HepG2 (cell line): ENCODE measurements around the gene ARHGAP9. TPM values are rescaled to one million over a fixed set of nuclear protein-coding genes. Genes with fewer than 3 reads are reported as not detected.
A peak's percentile ranks its signal among the peaks of the same experiment; 100 is the strongest.

Experiments
- AHDC1 ChIP-seq: sonication (generic); formaldehyde crosslinking; IDR thresholded peaks from 2 replicates; pipeline ENCODE4 v1.5.1; 2020; ENCODE audit warnings: mild to moderate bottlenecking, missing genetic modification reagents, borderline replicate concordance
- BCLAF1 ChIP-seq: fragments of 450-650 bp; IDR thresholded peaks from 2 replicates; pipeline ENCODE4 v1.6.1; 2017; ENCODE audit warnings: mild to moderate bottlenecking
- BHLHE40 ChIP-seq: IDR thresholded peaks from 2 replicates; pipeline ENCODE4 v1.6.1; 2011; ENCODE audit warnings: low read length, improper control_type of control experiment
- DMAP1 ChIP-seq: IDR thresholded peaks from 2 replicates; pipeline ENCODE4 v1.6.1; 2016
- FOXO4 ChIP-seq: sonication (generic); formaldehyde crosslinking; conservative IDR thresholded peaks from 2 replicates; pipeline ENCODE4 v1.8.1; 2023; ENCODE audit warnings: missing genetic modification reagents
- KLF15 ChIP-seq: sonication (generic); formaldehyde crosslinking; IDR thresholded peaks from 2 replicates; pipeline ENCODE4 v1.8.1; 2023; ENCODE audit warnings: borderline replicate concordance, mild to moderate bottlenecking, inconsistent platforms, missing genetic modification reagents, mixed read lengths
- RAD51 ChIP-seq: fragments of 450-650 bp; IDR thresholded peaks from 2 replicates; pipeline ENCODE4 v1.6.1; 2016; ENCODE audit warnings: borderline replicate concordance
- TIGD3 ChIP-seq: sonication (generic); formaldehyde crosslinking; IDR thresholded peaks from 2 replicates; pipeline ENCODE4 v1.5.1; 2020; ENCODE audit warnings: mild to moderate bottlenecking, missing genetic modification reagents, borderline replicate concordance
- TMF1 ChIP-seq: sonication (generic); formaldehyde crosslinking; IDR thresholded peaks from 2 replicates; pipeline ENCODE4 v1.8.1; 2022; ENCODE audit warnings: low read depth, missing genetic modification reagents
- TOPORS ChIP-seq: sonication (generic); formaldehyde crosslinking; IDR thresholded peaks from 2 replicates; pipeline ENCODE4 v1.8.0; 2023; ENCODE audit warnings: mild to moderate bottlenecking, missing genetic modification reagents
- ZNF414 ChIP-seq: sonication (generic); formaldehyde crosslinking; IDR thresholded peaks from 2 replicates; pipeline ENCODE4 v1.5.0; 2020; ENCODE audit warnings: missing genetic modification reagents
- ZNF468 ChIP-seq: sonication (generic); formaldehyde crosslinking; IDR thresholded peaks from 2 replicates; pipeline ENCODE4 v1.8.0; 2022; ENCODE audit warnings: mild to moderate bottlenecking, moderate library complexity, missing genetic modification reagents
- ZXDC ChIP-seq: sonication (generic); formaldehyde crosslinking; IDR thresholded peaks from 2 replicates; pipeline ENCODE4 v1.5.0; 2020; ENCODE audit warnings: mild to moderate bottlenecking, missing genetic modification reagents
- polyA plus RNA-seq, 8 experiments: library from polyadenylated mRNA; depleted of rRNA in 3 of 8; stranded (reverse) in 7 of 8; unstranded in 1 of 8; fragments of >200 nt; fragmentation: Illumina TruSeq in 4 of 8; extraction: Trizol in 4 of 8; gene quantifications; 2 replicates each; pipeline versions ENCODE4 v1.2.1 to v1.2.3, GENCODE V29; 2011 to 2016; ENCODE audit warnings: low read depth in 4 of 8, missing spikeins in 1 of 8, mixed read lengths in 1 of 8; ENCODE audit not compliant: insufficient read depth in 1 of 8
- total RNA-seq, 5 experiments: library from RNA; depleted of rRNA; stranded (reverse); fragments of >200 nt; fragmentation: Illumina TruSeq; extraction: Trizol; gene quantifications; 2 replicates each; pipeline ENCODE4 v1.2.3, GENCODE V29; 2016; ENCODE audit warnings: low read depth in 1 of 5

The ARHGAP9 gene
- total and polyA plus RNA-seq, 2 of the 13 experiments (the other 11 are each of a cell fraction or from before 2014, with no cell fraction given), result 0.18 to 1.2 TPM

GRCh38 chr12:57451233-57451778 is 28.4 kb downstream of the ARHGAP9 start (continued):
- TF ChIP-seq BCLAF1 (no peak), DMAP1 (CRISPR knock-in tag) (peak; percentile 97), AHDC1 (CRISPR knock-in tag) (peak; percentile 97), TOPORS (CRISPR knock-in tag) (peak; percentile 81; the same call in 1 of the 2 replicates), FOXO4 (CRISPR knock-in tag) (no peak), ZNF468 (CRISPR knock-in tag) (no peak), ZNF414 (CRISPR knock-in tag) (peak; percentile 90; the same call in 1 of the 2 replicates), RAD51 (no peak), KLF15 (CRISPR knock-in tag) (no peak), TMF1 (CRISPR knock-in tag) (no peak), ZXDC (CRISPR knock-in tag) (no peak), BHLHE40 (peak; percentile 96), TIGD3 (CRISPR knock-in tag) (no peak)
